GM12873 (cell line): ENCODE data around the gene STAB1.

Experiments used
- TF ChIP-seq, protein P1 (sequence below): IDR thresholded peaks from 2 replicates; pipeline ENCODE4 v1.5.1; 2012; ENCODE audit warnings: low read depth, mild to moderate bottlenecking, moderate library complexity, low read length, control low read depth; ENCODE audit not compliant: insufficient read depth; ENCODE audit errors: missing control alignments

Gene STAB1

DNA sequence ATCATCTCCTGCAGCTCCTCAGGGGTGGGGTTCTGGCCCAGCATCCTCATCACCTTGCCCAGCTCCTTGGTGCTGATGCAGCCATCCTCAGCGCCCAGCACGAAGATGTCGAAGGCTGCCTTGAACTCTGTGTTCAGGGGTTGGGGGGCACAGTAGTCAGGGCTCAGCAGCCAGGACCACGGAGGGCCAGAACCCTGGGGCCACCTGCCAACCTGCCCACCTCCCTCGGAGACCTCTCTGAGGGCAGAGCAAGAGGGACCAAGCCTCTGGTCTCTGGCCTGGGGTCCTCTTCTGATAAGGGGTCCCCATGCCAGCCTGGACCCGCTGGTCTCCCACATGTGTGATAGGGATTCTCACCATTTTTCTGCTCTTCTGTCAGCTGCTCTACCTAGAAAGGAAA lies 43.0 kb upstream of the STAB1 start:
- TF ChIP-seq, protein P1, sequence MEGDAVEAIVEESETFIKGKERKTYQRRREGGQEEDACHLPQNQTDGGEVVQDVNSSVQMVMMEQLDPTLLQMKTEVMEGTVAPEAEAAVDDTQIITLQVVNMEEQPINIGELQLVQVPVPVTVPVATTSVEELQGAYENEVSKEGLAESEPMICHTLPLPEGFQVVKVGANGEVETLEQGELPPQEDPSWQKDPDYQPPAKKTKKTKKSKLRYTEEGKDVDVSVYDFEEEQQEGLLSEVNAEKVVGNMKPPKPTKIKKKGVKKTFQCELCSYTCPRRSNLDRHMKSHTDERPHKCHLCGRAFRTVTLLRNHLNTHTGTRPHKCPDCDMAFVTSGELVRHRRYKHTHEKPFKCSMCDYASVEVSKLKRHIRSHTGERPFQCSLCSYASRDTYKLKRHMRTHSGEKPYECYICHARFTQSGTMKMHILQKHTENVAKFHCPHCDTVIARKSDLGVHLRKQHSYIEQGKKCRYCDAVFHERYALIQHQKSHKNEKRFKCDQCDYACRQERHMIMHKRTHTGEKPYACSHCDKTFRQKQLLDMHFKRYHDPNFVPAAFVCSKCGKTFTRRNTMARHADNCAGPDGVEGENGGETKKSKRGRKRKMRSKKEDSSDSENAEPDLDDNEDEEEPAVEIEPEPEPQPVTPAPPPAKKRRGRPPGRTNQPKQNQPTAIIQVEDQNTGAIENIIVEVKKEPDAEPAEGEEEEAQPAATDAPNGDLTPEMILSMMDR: no peak

DNA sequence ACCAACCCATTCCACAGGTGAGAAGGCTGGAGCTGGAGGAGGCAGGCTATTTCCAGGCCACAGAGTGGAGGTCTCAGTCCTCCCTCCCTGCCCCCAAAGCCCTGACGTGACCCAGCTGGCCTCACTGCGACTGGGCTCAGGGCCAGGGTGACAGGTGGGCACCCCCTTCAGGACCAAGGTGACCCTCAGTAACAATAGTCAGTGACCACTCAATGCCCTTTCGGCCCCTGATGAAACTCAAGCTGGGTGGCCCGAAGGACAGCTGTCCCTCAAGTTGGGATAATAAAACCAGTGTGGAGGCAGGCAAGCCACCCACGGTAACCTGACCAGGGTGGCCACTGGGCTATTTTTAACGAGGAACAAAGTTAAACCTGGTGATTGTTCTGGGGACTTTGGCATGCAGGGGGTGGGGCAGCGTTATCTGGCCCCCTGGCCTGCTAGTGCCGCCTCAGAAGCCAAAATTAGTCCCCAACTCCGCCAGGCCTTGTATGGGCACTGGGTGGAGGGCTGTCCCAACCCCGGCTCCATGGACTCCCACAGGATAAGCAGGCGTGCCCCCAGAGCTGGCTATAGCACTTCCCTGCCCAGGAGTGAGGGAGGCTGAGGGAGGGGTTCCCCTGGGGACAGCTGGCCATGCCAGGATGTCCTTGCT lies 42.4 kb upstream of the STAB1 start:
- TF ChIP-seq, protein P1: no peak

DNA sequence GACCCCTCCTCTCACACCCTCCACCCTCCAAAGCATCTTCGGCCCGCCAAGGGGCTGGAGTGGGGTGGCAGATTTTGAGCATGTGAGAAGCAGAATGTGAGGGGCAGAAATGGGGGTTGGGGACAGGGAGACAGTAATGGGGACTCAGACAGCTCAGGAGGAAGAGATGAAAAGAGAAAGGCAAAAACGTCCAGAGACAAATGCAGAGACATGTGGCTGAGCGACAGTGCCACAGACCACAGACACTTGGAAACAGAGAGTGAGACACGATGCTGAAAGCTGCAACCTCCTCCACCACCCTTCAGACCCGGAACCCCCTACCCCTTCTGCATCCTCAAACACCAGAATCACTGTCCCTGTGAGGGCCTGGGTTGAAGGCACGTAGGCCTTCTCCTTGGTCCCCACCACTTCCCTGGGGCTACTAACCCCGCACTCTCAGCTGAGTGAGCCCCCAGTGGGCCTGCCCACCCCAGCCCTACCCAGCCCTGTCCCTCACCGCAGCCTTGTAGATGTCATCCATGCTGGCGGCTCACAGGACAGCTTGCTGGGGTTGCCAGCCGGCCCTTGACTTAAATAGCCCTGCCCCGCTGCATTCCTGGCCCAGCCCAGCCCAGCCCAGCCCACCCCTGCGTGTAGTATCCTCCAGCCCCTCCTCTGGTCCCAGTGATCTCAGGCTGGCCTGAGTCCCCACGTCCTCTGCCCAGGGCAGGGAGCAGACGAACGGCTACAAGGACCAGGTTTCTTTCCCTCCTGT lies 41.5 kb upstream of the STAB1 start, which contains the start of gene TNNC1:
TNNC1 (minus strand) TSS at position 546 of the 754 bp plus-strand sequence; CDS start at position 520, 26 bp downstream.
- TF ChIP-seq, protein P1: no peak

DNA sequence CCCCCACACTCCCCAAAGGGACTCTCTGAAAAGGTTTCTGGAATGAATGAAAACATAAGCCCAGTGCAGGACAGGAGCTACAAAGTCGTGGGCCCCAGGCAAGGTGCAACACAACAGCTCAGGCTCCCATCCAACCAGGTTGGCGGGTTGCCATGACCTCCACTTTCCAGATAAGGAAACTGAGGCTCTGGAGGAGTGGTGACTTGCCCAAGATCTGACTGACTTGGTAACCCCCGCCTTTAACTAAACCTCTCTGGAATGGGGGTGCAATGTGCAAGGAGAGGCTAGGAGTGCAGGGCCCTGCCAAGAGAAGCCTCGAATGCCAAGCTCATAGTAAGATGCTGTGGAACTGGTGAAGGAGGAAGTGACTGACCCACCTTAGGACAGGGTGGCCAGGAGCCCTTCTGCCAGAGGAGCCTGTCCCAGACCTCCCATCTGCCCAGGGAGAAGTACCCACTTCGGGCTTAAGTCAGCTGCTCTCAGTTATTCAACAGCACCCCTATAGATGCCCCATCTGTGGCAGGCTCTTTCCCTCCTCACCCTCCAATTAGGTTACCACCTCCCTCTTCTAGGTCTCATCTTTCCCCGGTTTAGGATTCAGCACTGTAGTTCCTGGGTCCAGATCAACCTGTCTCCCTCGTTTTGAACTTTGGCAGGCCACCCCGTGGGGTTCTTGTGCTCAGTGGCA lies 40.7 kb upstream of the STAB1 start:
- TF ChIP-seq, protein P1: no peak

DNA sequence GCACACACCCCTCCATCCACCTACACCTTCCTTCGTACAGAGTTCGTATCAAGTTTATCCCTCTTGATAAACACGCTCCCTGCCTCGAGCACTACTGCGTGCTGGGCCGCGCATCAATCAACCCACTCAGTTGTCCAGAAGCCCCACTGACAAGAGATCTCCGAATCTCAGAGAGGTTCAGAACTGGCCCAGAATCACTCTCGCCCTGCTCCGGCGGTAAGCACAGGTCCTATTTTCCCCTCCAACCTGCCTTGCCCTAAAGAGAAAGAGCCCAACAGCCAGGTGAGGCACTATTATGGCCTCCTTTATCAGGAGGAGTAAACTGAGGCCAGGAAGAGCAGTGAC lies 40.2 kb upstream of the STAB1 start:
- TF ChIP-seq, protein P1: no peak

DNA sequence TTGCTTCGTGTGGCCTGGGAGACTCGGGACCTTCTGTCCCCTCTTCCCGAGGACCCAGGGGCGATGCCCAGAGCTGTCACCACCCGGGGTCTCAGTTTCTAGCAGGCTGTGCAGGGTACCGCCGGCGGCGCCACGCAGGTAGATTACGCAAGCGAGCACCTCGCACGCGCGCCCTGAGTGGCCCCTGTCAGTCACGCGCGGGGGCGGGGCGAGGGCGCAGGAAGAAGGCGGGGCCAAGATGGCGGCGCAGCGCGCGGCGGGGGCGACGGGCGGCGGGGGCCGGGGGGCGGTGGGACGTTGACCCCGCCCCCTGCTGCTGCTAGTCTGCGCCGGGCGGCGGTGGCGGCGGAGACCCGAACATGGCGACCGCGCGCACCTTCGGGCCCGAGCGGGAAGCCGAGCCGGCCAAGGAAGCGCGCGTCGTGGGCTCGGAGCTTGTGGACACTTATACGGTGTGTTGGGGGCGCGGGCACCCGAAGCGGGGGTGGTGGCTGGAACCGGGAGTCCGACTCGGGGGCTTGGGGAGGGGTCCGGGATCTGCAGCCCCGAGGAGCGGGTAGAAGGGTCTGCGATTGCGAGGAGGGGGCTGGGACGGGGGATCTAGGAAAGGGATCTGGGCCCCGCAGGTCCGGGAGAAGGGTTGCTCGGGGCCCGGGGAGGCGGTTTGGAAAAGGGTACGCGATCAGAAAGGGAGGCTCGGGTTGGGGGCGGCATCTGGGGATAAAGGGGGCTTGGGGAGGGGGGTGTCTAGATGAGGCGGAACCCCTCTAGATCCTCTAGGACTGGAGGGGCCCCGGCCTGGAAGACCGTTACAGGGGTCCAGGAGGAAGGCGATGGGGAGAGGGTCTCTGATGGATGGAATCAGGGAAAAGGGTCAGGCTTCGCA lies 39.6 kb upstream of the STAB1 start, which contains the start of gene NISCH:
NISCH (plus strand) TSS at position 322 of the 886 bp plus-strand sequence; CDS start at position 360, 38 bp downstream.
- TF ChIP-seq, protein P1: no peak
